GM12892 (cell line): ENCODE measurements around the gene TBX3.

Experiments used
- POLR2A ChIP-seq: IDR thresholded peaks from 2 replicates; pipeline ENCODE4 v1.6.1; 2011; ENCODE audit warnings: low read depth, low read length, control low read depth
- POLR2AphosphoS5 ChIP-seq: IDR thresholded peaks from 2 replicates; pipeline ENCODE4 v1.6.1; 2011; ENCODE audit warnings: low read depth, low read length, control low read depth

DNA sequence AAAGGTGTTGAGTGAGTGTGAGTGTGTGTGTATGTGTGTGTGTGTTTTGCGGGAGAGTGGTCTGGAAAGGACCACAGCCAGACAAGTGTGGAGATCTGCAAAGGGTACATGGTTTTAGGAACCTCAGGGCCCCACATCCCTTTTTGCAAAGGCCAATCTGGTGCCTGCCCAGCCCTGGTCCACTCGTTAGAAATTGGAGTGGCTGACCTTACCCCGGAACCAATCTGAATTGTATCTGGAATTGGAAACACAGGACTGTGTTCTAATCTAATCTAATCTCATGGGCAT, 11.3 kb upstream of the TBX3 start:
- TF ChIP-seq POLR2A (no peak), POLR2AphosphoS5 (no peak)
